HG03571 (cell line): ENCODE results near the gene USF1.
"Not testable (repeated sequence)": the region's sequence is repeated elsewhere in the genome, so short reads cannot be mapped to it uniquely, and the experiment has no call there.

Source experiments
- ATAC-seq: cut with Tn5 transposase; IDR thresholded peaks from one replicate; pipeline ENCODE4 v1.9.1; 2021; ENCODE audit not compliant: unreplicated experiment

The USF1 gene

DNA sequence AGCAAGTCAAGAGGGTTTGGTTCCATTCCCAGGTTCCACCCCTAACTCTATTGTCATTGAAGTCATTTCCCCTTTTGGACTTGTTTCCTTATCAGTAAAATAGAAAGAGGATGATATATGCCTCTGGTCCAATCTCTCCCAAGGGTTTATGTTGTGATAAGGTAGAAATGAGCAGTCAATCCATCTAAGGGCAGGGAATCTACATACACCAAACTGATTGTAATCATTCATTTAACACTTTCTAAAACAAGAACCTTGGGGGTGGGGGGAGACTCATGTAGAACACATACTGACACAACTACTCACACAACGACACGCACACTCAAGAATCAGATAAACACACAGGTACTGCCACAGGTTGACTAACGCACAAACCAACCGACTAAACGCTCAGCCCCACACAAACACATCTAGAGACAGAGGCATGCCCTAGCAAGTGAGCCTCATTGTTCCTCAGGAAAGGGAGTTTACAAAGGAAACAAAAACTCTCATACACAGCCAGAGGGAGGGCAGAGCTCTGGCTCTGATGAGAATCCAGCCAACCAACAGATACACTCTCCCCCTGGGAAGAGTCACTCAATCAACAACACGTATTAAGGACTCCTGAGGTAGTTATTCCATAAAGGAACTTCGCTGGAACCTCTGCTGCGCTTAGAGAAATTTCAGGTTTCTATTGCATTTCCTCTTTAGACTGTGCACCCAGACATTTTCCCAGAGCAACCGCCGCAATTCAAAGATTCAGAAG lies 25.9 kb downstream of the USF1 start:
- ATAC-seq = no peak

DNA sequence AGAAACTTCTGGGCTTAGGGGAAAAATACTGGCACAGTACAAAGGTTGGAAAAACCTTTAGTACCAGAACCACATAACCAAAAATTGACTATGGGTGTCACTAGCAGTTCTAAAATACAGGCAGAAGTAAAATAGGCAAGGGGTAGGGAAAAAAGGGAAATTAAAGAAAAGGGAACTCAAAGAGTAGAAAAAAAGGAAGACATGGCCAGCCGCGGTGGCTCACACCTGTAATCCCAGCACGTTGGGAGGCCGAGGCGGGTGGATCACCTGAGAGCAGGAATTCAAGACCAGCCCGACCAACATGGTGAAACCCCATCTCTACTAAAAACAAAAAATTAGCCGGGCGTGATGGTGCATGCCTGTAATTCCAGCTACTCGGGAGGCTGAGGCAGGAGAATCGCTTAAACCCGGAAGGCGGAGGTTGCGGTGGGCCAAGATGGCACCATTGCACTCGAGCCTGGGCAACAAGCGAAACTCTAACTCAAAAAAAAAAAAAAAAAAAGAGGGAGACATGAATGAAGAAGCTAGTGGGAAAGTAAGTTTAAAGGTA lies 26.6 kb downstream of the USF1 start:
- not testable (repeated sequence) for ATAC-seq

DNA sequence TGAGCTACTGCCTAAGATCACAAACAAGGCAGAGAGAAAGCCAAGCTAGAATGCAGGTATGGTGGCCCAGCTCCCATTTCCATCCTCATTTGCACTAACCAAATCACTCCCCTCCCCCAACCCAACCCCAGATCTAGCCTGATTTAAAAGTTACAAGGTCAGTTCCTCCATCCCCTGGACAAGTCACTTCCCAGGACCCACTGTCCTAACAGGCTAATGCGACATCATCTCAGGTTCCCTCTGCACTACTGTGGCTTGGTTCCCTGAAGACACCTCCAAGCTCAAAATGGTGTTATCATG lies 27.2 kb downstream of the USF1 start:
- no peak for ATAC-seq

DNA sequence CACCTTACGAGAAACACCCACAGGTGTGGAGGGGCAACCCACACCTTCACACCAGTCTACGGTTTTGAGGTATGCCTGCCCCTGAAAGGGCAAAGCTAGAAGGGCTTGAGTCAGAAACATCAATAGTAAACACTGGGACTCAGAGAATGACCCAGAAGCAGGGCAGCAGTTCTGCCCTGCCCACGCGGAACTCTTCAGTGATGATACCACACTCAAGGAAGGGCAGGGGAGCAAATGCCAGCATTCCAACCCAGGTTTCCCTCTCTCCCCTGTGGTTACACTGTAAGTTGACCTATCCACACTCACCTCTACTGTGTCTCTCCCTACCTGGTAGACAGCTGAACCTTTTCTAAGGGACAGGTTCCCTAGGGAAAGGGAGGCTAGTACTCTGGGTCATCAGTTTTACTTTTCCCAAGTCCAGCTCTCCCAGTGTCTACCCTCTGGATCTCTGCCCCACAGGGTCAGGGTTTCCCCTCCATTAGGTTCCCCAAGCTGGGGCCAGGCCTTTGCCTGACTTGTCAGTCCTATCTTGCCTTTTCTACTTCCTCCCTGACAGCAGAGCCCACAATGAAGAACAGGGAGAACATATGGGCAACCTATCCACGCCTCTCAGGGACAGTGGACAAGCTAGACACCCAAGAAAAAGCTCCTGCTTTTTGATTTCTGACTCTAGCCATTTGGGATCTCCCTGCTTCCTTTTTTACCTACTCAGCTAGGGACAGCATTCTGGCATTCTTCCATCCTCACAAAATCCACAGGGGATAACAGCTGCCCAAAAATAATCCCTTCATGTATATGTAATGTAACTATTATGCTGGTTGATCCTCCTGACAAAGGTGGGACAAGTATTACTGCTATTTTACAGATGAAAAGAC lies 27.8 kb downstream of the USF1 start:
- no peak for ATAC-seq

DNA sequence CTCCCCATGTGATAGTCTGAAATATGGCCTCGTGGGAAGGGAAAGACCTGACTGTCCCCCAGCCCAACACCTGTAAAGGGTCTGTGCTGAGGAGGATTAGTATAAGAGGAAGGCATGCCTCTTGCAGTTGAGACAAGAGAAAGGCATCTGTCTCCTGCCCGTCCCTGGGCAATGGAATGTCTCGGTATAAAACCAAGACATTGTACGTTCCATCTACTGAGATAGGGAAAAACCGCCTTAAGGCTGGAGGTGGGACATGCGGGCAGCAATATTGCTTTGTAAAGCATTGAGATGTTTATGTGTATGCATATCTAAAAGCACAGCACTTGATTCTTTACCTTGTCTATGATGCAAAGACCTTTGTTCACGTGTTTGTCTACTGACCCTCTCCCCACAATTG lies 28.6 kb downstream of the USF1 start:
- not testable (repeated sequence) for ATAC-seq

DNA sequence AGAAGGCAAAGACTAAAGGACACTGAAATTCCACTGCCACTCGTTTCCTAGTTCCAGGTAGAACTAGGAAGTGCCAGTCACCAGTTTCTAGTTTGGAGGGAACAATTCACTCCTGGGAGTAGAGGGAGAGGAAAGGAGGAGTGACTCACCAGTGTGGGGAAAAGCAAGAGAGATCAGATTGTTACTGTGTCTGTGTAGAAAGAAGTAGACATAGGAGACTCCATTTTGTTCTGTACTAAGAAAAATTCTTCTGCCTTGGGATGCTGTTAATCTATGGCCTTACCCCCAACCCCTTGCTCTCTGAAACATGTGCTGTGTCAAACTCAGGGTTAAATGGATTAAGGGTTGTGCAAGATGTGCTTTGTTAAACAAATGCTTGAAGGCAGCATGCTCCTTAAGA lies 29.1 kb downstream of the USF1 start:
- not testable (repeated sequence) for ATAC-seq

DNA sequence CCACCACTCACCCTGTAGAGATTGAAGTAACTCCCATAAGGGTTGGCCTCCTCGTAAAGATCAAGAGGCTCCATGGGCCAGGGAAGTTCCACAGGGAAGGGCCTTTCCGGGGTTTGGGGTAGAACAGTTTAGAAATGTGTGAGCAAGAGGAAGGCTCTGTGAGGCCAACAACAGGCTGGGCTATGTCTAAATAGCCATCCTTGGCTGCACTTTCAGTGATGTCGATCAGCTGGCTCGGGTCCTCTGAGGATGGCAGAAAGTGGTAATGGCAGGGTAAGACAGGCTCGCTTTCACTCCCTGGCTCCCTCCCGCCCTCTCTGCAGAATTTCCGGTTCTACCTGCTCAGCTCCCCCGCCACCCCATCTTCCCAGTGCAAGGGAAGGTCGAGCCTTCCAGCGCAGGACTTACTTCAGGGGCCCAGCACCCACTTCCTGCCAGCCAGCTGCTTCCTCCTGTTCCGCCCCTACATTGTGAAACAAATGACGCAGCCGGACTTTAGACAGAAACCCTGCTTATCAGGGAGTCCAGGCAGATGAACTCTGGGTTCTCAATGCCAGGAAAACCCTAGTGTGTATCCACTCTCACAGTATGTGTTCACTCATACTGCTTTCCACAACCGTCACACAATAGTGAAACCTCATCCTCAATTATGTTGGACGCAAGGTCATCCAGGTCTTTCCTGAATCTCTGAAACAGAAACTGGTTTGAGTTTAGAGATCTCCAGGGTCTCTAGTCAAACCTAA lies 32.1 kb downstream of the USF1 start:
- peak; percentile 82 for ATAC-seq

DNA sequence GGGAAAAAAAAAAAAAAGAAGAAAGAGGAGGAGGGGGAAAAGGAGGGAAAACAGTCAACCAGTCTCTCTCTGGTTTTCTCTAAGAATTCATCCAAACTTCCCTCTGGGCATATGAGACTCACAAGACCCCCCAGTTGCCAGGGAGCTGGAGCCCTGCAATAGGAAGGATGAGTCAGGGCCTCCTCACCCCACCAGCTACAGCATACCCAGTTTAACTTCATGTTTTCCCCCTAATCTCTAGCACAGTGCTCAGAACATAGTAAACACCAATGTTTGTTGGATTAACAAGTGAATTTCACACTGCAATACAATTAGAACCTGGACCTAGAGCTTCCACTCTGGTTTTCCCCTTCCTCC lies 32.7 kb downstream of the USF1 start:
- no peak for ATAC-seq

DNA sequence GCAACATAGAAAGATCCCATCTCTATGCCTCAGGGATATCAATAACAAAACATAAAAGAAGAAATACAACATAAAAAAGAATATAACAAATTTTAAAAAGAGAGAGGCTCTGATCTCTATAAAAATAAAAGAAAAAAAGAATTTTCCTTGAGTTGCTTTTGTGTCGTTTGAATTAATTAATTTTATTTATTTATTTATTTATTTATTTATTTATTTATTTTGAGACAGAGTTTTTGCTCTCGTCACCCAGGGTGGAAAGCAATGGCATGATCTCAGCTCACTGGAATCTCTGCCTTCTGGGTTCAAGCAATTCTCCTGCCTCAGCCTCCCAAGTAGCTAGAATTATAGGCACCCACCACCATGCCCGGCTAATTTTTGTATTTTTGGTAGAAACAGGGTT lies 33.4 kb downstream of the USF1 start:
- no peak for ATAC-seq

DNA sequence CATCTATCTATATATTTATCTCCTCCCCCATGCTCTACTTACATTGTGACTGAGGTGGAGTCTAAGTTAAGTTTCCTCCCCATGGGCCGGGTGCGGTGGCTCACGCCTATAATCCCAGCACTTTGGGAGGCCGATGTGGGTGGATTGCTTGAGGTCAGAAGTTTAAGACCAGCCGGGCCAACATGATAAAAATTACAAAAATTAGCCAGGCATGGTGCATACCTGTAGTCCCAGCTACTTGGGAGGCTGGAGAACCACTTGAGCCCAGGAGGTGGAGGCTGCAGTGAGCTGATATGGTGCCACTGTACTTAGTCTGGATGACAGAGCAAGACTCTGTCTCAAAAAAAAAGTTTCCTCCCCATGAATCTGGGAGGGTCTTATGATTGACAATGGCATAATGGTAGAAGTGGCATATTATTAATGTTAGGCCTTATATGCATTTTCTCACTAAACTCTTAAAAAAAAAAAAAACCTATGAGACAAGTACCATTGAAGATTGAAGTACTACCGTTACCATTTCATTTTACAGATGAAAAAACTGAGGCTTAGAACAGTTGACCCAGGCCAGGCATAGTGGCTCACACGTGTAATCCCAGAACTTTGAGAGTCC lies 36.1 kb downstream of the USF1 start:
- no peak for ATAC-seq

DNA sequence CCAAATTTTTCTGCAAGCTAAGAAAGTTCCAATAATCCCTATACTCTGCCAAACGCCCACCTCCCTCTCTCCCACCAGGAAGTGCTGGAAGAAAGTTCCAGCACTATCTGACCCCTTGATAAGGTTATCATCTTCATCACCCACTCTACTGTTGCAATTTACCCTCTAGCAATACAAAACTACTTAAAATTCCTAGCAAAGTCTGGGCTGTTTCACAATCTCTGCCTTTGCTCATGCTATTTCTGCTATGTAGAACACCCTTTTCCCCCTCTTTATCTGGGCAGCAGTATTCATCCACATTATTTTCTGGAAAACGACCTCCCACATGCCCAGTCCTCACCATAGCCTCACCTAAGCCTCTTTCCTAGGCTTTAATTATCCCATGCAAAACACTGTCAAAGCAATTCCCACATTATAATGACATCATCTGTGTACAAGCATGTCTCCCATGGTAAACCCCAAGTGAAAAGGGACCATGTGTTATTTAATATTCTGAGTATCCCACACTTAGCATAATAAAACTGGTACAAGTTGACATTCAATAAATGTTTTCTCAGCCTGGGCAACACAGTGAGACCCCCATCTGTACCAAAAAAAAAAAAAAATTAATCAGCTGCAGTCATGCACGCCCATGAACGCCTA lies 36.8 kb downstream of the USF1 start:
- no peak for ATAC-seq

DNA sequence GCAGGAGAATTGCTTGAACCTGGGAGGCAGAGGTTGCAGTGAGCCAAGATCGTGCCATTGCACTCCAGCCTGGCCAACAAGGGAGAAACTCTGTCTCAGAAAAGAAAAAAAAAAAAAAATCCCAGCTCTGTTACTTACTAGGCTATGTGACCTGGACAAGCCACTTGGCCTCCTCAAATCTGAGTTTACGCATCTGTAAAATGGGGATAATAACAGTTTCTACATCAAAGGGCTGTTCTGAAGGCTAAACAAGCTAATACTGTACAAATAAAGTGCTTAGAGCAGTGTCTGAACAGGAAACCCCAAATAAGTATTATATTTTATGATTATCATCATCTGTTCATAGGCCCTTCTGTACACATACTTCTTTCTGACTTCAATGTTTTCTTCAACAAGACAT lies 38.4 kb downstream of the USF1 start:
- no peak for ATAC-seq

DNA sequence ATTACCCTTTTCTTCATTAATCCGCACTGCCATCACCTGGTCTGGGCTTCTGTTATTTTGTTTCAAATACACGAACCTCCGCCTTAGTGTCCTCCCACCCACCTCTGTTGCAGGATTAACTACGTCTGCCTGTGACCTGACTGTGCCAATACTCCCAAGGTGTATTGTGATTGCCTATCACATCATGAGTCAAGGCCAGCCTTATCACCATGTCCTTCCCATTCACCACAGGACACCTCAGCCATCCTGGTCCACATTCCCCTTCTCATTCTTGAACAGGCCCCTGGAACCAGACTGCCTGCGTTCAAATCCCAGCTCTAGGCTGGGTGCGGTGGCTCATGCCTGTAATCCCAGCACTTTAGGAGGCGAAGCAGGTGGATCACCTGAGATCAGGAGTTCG lies 39.2 kb downstream of the USF1 start:
- ATAC-seq = no peak

DNA sequence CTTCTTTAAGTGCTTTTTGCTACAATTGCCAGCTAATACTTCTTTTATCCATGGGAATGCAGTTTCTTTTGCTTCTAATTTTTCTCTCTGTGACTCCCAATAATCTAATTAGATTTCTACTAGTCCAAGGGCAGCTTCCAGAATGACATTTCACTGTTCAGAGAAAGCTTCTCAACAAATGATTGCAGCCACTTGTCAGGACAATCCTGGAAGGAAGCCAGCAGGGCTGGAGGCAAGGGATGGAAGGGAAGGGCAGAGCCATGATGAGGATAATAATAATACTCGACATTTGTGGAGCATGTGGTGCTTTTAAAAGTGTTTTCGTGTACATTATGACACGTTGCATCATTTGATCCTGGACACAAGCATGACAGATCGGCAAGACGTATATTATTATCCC lies 44.3 kb downstream of the USF1 start:
- ATAC-seq = no peak

DNA sequence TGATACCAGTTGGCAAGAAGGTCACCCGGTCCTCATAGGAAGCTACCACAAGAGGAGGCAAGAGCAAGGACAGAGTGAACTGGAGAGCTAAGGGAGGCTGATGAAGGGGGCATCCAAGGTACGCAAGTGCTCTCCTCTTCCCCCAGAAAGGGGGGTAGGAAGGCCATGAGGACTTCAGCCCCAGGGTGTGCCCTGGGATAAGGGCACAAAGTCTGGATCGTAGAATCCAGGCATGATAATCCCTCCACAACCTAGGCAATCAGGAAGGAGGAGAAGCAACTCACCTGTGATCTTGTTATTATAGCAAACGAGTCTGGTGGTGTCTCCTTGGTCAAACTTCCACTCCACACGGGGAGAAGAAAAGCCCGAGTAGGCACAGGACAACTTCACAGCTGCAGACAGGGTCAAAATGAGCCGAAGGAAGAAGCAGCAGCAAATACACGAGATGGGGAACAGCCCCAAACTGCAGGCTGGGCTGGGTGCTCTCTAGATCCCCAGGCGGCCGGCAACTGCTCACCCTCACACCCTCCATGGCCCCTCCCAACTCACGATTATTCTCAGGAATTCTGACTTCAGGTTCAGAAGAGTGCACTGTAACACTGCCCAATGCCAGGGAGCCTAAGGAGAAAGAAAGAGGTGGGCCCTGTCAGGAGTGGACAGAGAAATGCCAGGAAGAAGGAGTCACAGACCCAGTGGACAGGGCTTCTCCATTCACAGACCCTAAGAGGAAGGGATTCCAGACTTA lies 44.9 kb downstream of the USF1 start:
- no peak for ATAC-seq

DNA sequence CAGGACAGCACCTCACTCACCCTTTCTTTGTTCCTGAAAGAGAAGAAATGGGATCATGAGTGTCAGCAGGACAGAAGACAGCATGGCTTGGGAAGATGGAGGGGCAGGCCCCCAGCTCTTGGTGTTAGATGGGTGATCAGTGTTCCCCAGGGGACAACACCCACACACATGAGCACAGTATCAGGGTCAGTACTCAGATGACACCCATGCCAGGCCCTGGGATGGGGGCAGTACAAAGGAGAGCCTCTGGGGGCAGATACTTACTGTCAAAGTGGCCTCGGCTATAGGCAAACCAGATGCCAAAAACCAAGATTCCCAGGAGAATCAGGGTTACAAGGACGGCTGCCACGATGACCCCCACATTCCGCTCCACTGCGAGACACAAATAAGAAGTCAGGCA lies 46.4 kb downstream of the USF1 start:
- ATAC-seq = no peak

DNA sequence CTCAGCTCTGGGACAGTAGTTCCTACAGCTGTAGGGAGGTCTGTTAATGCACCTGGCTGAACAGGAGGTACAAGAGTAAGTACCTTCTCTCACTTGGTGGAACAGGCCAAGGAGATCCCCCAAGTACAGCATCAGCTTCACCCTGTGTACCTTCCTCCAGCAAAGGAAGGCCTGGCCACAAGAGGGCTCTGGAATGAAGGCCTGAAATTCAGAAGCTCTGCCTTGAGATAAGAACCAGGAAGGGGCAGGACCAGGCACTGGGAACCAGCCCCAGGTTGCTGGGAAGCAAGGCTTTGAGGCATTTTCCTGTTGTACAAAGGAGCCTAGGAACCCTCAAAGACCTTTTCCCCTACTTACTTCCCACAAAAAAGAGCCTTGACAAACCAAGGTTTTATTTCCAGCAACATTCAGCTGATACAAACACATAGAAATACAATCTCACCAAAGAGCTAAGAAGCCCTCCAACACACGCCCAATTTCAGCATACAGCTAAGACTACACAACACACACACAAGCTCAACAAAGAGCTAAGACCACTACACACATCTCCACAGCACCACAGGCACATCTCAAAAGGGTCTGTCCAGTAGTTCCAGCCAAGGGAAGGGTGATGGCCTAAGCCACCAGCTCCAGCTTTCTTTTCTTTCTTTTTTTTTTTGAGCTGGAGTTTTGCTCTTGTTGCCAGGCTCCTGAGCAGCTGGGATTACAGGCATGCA lies 48.3 kb downstream of the USF1 start:
- no peak for ATAC-seq

DNA sequence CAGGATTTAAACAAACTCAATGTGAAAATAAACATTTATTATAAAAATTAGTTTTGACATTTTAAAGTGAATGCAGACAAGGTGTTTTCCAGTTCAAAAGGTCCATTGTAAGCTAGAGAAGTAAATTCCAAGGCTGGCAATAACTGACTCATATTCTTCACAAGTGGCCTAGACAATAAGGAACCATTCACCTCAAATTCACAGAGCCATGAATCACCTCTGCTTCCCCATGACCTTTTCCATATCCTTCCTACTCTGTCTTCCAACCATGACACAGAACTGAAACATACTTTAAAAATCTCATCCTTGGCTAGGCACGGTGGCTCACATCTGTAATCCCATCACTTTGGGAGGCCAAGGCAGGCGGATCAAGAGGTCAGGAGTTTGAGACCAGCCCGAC lies 49.6 kb downstream of the USF1 start:
- ATAC-seq = no peak

DNA sequence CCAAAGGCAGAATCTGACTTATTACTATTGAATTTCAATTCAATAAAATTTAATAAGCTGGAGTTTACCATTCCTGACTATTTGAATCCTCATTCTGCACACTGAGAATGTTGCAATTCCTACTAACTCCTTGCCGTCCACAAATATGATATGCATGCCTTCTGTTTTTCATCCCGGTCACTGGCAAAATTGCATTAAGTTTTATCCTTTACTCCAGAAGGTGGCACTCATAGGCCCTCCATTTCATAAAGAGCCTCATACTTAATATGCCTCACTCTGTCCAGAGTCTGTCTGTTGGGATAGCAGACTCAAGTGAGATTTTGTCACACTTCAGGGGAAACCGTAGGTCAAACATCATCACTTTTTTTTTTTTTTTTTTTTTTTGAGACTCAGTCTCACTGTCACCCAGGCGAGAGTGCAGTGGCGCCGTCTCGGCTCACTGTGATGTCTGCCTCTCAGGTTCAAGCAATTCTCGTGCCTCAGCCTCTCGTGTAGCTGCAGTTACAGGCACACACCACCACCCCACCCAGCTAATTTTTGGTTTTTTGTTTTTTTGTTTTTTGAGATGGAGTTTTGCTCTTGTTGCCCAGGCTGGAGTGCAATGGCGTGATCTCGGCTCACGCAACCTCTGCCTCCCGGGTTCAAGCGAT lies 52.1 kb downstream of the USF1 start:
- no peak for ATAC-seq
